Endothelial cell (in vitro differentiated cells): Measurements from ENCODE around the gene SNRNP27. TPM values are rescaled to one million over a fixed set of nuclear protein-coding genes. Genes with fewer than 3 reads are reported as not detected.

Experiments
- DNase-seq: peaks from one replicate; pipeline ENCODE4 v3.0.0; 2021; ENCODE audit warnings: low spot score
- H3K27ac Mint-ChIP-seq: one replicate; pipeline ENCODE4 v1.8.0; 2021; ENCODE audit warnings: mixed read lengths, inconsistent platforms; ENCODE audit not compliant: unreplicated experiment
- H3K27me3 Mint-ChIP-seq: one replicate; pipeline ENCODE4 v1.8.0; 2021; ENCODE audit warnings: mild to moderate bottlenecking, moderate library complexity, mixed read lengths, inconsistent platforms; ENCODE audit not compliant: unreplicated experiment
- H3K36me3 Mint-ChIP-seq: one replicate; pipeline ENCODE4 v1.8.0; 2021; ENCODE audit warnings: mild to moderate bottlenecking, low read depth, mixed read lengths, inconsistent platforms; ENCODE audit not compliant: unreplicated experiment
- H3K4me1 Mint-ChIP-seq: one replicate; pipeline ENCODE4 v1.8.0; 2021; ENCODE audit warnings: mild to moderate bottlenecking, mixed read lengths, inconsistent platforms; ENCODE audit not compliant: unreplicated experiment
- H3K4me3 Mint-ChIP-seq: one replicate; pipeline ENCODE4 v1.8.0; 2021; ENCODE audit warnings: mild to moderate bottlenecking, mixed read lengths, inconsistent platforms; ENCODE audit not compliant: unreplicated experiment
- H3K9me3 Mint-ChIP-seq: one replicate; pipeline ENCODE4 v1.8.0; 2021; ENCODE audit warnings: mixed read lengths, inconsistent platforms; ENCODE audit not compliant: unreplicated experiment
- total RNA-seq: library from RNA; stranded (reverse); fragmentation: NEBNext Ultra II Directional; extraction: Animal tissue kit (Norgen Biotek cat#: 25700); gene quantifications from one replicate; pipeline ENCODE4 v1.2.1, GENCODE V29; 2021; ENCODE audit not compliant: unreplicated experiment
- TF ChIP-seq, protein P1 (sequence below): fragments of 200-600 bp; sonication (generic); IDR thresholded peaks from one replicate; pipeline ENCODE4 v1.5.0; 2021; ENCODE audit warnings: antibody characterized with exemption; ENCODE audit not compliant: unreplicated experiment

SNRNP27 gene
- total RNA-seq, 1 donor from 2014 or later = 37.0 TPM

DNA sequence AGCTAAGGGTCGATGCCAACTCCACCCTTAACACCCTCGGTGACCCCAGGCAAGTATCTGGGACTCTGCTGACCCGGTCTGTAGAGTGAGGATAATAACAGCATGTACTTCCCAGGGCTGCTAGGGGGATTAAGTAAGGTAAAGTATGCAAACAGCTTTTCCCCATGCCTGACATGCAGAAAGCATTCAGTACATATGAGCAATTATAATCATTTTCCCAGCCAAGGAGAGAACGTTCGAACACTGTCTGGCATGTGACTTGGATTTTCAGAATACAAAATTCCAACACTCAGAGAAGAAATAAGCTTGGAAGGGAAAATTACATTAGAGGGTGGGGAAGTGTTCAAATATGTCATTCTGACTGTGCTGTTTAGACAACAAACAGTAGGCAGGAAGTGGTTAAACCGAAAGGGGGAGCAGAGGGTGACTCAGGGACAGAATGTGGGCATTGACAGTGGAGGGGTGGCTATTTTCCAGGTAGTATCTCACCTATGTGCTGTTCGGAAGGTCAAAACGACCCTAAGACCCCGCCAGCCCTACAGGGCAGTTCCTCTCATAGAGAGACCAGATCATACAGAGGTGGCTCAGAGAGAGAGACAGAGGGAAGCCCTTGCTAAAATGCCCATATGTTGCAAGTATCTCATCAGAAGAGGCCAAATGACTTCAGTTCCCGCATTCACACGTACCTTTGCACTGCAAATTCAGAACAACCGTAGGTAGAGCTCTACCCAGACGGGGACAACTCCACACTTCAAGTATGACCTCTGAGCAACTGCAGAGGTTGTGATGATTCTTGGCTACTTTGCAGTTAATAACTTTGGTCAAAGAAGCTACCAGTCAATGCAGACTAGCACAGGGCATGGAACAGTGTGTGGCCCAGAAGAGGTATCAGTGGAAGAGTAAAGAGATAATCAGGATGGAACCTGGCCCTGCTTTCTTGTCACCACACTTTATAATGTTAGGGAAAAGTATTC, 52.9 kb downstream of the SNRNP27 start:
- H3K4me1 Mint-ChIP-seq = peaks cover 6% of the 10 kb centered on the region
- TF ChIP-seq, protein P1, sequence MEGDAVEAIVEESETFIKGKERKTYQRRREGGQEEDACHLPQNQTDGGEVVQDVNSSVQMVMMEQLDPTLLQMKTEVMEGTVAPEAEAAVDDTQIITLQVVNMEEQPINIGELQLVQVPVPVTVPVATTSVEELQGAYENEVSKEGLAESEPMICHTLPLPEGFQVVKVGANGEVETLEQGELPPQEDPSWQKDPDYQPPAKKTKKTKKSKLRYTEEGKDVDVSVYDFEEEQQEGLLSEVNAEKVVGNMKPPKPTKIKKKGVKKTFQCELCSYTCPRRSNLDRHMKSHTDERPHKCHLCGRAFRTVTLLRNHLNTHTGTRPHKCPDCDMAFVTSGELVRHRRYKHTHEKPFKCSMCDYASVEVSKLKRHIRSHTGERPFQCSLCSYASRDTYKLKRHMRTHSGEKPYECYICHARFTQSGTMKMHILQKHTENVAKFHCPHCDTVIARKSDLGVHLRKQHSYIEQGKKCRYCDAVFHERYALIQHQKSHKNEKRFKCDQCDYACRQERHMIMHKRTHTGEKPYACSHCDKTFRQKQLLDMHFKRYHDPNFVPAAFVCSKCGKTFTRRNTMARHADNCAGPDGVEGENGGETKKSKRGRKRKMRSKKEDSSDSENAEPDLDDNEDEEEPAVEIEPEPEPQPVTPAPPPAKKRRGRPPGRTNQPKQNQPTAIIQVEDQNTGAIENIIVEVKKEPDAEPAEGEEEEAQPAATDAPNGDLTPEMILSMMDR = no peak
- H3K27me3 Mint-ChIP-seq = peaks cover 5% of the 10 kb centered on the region
- H3K4me3 Mint-ChIP-seq = no peak overlapping the region
- no peaks in the 10 kb centered on the region for H3K9me3 Mint-ChIP-seq
- no peak overlapping the region for H3K27ac Mint-ChIP-seq
- peaks cover 4% of the 10 kb centered on the region for H3K36me3 Mint-ChIP-seq
- no peak for DNase-seq

DNA sequence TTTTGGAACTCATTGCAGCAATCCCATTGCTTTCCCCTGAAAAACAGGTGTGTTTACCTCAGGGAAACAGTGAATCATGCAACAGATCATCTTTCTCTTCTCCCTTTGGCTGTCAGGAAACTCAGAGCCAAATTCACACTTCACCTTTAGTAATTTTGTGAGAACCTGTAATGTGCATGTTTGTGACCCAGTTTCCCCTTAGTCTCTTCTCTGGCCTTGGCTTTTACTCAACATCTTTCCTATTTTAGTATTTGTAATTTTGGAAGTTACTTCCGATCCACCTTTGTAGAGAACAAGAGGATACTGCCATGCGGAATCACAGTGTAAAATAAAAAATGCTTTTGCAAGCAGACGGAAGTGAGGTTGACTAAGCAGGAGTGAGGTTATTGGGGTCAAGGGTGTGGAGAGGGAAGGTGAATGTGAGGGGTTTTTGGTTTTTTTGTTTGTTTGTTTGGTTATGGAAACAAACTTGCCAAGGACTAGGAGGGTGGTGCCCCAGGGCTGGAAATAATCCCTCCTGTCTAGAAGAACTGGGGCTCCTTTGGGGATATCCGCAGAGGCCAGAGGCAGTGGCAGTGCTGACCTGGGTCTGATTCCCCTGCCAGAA, 53.7 kb downstream of the SNRNP27 start:
- Mint-ChIP-seq H3K4me3 (no peak overlapping the region), H3K27me3 (peaks cover 7% of the 10 kb centered on the region), H3K4me1 (peaks cover 6% of the 10 kb centered on the region), H3K27ac (no peak overlapping the region), H3K9me3 (no peaks in the 10 kb centered on the region), H3K36me3 (peaks cover 4% of the 10 kb centered on the region)
- no peak for DNase-seq
- TF ChIP-seq, protein P1 = no peak

DNA sequence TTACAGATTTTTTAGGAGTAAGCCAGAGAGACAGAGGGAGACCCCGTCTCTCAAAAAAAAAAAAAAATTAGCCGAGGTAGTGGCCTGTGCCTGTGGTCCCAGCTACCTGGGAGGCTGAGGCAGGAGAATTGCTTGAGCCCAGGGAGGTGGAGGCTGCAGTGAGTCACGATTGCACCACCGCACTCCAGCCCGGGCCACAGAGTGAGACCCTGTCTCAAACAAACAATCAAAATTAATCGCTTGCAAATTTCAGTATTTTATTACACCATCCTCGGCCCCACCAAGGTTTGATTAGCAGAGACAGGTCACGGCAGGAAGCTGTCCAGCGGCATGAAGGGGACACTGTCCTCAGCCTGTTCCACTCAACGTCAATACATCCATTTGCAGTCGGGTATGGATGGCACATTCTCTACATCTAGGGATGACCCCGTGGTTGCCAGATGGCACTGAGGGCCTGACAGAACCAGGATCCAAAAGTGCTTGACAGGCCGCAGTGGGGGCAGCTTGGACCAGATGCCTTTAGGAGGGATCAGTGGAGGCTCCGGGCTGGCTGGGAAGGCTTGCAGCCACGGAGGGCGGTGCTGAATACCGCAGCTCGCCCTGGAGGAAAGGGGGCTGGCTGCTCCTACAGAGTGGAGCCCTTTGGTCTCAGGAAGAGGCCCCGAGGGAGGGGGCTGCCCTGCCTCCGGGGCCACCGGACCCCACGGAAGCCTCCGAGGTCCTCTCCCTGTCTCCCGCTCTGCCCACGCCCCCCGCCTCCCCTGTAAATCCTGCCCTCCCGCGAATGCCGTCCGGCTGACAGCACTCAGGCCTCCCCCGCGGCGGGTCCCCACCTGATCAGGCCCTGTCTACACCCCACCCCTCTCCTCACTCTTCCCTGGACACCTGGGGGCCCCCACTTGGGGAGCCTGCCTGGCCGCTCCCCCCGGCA, 54.5 kb downstream of the SNRNP27 start:
- TF ChIP-seq, protein P1 = no peak
- H3K36me3 Mint-ChIP-seq = peaks cover under 1% of the 10 kb centered on the region
- no peak overlapping the region for H3K27ac Mint-ChIP-seq
- peaks cover 6% of the 10 kb centered on the region for H3K27me3 Mint-ChIP-seq
- DNase-seq = no peak
- no peak overlapping the region for H3K4me3 Mint-ChIP-seq
- H3K9me3 Mint-ChIP-seq = no peaks in the 10 kb centered on the region
- H3K4me1 Mint-ChIP-seq = peaks cover 6% of the 10 kb centered on the region

DNA sequence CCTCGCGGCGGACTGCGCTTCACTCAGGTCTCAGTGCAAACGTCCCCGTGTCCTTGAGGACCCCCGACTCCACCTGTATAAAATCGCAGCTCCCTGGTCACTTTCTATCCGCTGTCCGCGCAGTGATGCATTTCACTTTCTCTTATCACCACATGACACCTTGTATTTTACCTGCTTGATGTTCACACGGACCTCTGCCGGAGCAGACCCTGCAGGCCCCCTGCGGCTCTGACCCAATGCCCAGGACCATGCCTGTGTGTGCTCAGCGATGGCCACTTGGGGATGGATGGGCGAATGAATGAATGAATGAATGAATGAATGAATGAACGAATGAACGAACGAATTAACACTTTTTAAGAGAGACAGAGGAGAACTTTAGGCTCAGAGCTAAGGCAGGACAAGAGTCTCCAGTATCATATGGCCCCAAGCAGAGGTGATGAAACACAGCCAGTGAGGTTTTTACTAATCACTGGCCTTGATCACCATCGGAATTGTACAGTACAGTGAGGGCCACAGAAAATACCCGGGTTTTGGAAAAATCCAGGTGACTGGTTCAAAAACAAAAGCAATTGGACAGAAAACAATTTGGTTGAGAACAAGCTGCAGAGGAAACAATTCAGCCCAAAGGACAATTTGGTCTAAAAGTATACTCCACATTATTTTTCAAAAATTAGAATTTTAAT, 55.3 kb downstream of the SNRNP27 start:
- Mint-ChIP-seq H3K36me3 (no peaks in the 10 kb centered on the region), H3K9me3 (no peaks in the 10 kb centered on the region), H3K27ac (no peak overlapping the region)

More for the DNA sequence above, 55.3 kb downstream of the SNRNP27 start:
- no peak overlapping the region for H3K4me3 Mint-ChIP-seq
- TF ChIP-seq, protein P1 = no peak
- peaks cover 5% of the 10 kb centered on the region for H3K27me3 Mint-ChIP-seq
- DNase-seq = no peak
- H3K4me1 Mint-ChIP-seq = peaks cover 6% of the 10 kb centered on the region
